ENCODE measurements around the gene MYCT1.

DNA sequence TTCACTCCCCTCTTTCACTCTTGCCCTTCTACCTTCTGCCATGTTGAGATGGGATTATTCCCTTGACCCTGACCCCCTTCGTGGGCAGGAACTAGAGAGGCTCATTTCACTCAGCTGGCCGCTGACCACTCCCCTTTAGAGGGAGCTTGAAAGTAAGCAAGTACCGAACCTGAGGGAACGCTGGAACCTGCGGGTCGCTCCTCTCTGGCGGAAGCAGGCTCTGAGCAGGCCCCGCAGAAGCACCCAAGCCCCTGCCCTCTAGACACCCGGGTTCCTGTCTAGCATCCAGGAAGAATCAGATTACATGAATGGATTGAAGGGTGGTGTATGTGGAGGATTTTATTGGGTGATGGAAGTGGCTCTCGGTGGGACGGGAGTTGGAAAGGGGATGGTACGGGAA lies 11.9 kb upstream of the MYCT1 start:
- TF ChIP-seq POLR2A (IDR thresholded peaks at IDR 0.05) (no peak), POLR2AphosphoS5 (IDR thresholded peaks at IDR 0.05) (no peak)
- TF ChIP-seq, protein P1, sequence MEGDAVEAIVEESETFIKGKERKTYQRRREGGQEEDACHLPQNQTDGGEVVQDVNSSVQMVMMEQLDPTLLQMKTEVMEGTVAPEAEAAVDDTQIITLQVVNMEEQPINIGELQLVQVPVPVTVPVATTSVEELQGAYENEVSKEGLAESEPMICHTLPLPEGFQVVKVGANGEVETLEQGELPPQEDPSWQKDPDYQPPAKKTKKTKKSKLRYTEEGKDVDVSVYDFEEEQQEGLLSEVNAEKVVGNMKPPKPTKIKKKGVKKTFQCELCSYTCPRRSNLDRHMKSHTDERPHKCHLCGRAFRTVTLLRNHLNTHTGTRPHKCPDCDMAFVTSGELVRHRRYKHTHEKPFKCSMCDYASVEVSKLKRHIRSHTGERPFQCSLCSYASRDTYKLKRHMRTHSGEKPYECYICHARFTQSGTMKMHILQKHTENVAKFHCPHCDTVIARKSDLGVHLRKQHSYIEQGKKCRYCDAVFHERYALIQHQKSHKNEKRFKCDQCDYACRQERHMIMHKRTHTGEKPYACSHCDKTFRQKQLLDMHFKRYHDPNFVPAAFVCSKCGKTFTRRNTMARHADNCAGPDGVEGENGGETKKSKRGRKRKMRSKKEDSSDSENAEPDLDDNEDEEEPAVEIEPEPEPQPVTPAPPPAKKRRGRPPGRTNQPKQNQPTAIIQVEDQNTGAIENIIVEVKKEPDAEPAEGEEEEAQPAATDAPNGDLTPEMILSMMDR (IDR thresholded peaks at IDR 0.05) = no peak

Measured in breast epithelium (tissue), 3 donors.